Ishikawa (cell line): ENCODE data around the gene PRDM16.

Experiments used
- CEBPB ChIP-seq: IDR thresholded peaks from 2 replicates; pipeline ENCODE4 v1.6.1; 2012
- REST ChIP-seq: IDR thresholded peaks from 2 replicates; pipeline ENCODE4 v1.6.1; 2012; ENCODE audit warnings: low read depth, mild to moderate bottlenecking
- TEAD4 ChIP-seq: IDR thresholded peaks from 2 replicates; pipeline ENCODE4 v1.6.1; 2012
- TF ChIP-seq, protein P1 (sequence below): IDR thresholded peaks from 2 replicates; pipeline ENCODE4 v1.6.1; 2012

- TF ChIP-seq, protein P1, sequence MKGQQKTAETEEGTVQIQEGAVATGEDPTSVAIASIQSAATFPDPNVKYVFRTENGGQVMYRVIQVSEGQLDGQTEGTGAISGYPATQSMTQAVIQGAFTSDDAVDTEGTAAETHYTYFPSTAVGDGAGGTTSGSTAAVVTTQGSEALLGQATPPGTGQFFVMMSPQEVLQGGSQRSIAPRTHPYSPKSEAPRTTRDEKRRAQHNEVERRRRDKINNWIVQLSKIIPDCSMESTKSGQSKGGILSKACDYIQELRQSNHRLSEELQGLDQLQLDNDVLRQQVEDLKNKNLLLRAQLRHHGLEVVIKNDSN: no peak
- TF ChIP-seq CEBPB: no peak
- TF ChIP-seq TEAD4: no peak
- TF ChIP-seq REST: no peak
These were observed 41.2 kb upstream of the PRDM16 start for GRCh38 chr1:3027611-3028371.
